GM18909 (cell line): Measurements from ENCODE around the gene HDAC9.

ENCODE experiments used
- ATAC-seq: cut with Tn5 transposase; IDR thresholded peaks from one replicate; pipeline ENCODE4 v1.9.1; 2021; ENCODE audit warnings: mild to moderate bottlenecking; ENCODE audit not compliant: unreplicated experiment, poor library complexity

The HDAC9 gene

DNA sequence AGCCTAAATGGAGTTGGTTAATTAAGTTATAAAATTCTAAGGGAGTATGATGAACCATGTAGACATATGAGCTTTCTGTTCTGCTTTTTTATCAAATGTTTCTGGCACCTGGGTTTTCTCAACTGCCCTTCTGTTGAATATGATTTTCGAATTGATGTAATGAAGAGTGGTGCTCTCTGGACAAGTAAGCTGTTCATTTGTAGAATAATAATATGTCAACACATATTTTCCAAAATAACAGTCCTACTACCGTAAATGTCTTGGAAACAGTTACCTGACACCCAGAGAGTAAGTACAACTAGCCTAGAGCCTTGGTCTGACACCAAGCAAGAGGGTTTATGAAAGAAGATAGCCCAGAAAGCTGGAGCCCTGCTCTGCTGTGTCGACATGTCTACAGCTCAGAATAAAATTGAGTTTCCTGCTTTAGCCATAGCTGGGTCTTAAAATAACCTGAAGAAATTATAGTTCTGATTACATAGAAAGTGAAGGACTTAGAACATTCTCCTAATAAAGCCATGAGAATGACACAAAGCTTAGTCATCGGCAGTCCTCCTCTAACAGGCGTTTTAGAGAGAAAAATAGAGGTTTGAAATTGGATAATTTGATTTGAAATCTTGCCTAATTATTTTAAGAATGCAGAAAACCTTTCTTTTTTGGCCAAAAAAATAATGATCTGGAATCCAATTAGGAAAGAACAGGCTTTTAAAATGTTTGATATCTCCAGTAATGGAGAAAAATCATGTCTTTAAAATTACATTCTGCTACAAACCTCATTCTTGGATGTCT is 25.1 kb downstream of the HDAC9 start:
- ATAC-seq, result peak; percentile 90

- no peak for ATAC-seq
These were observed 25.7 kb downstream of the HDAC9 start for GRCh38 chr7:18521236-18521589.

DNA sequence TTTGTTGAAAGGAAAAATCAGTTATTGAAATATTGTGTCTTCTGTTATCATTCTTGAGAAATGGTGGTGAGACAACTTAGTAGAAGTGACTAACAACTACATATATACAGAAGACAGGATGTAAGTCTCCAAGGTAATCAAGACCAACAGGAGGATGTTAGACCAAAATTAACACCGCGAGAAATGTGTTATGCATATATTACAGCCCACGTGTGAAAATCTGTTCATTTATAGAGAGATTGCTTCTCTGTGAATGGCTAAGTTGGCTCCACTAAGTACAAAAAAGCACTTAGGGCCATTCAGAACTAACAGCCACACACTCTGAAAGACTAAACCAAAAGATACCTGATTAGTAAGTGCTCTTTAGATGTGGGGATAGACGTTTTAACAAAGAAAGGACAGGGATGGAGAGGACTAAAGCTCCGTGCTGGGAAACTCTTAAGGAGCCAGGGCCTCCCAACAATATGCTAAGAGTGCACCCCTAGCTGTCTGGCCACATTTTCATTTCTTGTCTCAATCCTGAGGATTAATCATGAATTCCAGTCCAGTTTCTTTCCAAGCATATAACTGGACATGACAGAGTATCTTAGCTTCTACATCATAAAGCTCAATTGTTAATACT is 26.5 kb downstream of the HDAC9 start:
- peak; percentile 65 for ATAC-seq

DNA sequence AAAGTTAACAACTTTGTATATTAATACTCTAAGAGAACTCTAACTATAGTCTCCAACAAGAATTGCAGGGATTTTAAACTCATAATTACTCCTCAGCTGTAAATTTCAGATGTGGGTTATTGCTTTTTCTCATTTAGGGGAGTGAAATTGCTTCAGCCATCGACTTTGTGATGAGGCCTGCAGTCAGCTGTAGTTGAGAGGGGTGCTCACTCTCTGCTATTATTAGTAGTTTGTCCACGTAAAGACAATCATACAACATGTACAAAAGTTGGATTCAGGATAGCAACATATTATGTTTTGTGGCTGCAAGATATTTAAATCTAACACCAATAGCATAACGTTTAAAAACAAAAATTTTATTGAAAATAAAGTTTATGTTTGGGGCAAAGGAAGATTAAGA is 28.7 kb downstream of the HDAC9 start:
- ATAC-seq, result no peak

DNA sequence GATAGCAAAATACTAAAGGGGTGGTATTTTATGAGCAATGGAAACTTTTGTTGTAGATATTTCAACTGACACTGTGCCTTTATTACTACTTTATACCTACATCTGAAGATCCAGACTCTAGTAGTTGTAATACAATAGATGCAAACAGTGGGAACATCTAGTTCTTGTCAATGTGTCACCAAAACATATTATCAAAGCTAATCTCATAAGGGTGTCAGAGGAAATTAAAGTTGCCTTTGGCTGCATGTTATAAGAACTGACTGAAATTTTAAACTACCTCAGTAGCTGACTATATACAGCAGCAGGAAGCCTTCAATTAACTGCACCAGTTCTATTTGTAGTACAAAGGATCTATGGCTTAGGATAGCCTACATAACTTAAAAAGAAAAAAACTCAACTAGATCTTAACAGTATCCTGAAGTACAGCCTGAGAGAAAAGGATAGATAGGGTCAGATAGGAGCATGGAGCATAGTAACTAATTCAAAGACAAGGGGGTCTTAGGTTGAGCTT is 30.9 kb downstream of the HDAC9 start:
- ATAC-seq, result no peak

- ATAC-seq, result no peak
These were observed 33.7 kb downstream of the HDAC9 start for GRCh38 chr7:18529239-18529638.

- peak; percentile 84 for ATAC-seq
These were observed 35.0 kb downstream of the HDAC9 start for GRCh38 chr7:18530224-18531179.

DNA sequence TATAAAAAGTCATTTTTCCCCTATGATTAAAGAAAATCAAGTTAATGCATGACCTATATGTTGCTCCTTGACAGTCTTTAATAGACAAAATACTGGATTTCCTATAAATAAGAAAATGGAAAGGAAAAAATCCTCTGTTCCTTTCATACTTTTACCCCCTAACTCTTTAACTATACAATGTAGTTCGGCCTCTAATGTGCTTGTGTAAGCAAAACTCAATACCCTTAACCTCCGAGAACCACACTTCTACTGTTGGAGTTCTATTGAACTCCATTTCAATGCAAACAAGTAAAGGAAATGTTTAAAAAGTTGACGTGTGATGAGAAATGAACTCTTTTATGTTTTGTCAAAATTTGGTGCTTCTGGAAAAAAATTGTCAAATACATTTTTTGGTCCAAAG is 36.0 kb downstream of the HDAC9 start:
- ATAC-seq, result no peak

DNA sequence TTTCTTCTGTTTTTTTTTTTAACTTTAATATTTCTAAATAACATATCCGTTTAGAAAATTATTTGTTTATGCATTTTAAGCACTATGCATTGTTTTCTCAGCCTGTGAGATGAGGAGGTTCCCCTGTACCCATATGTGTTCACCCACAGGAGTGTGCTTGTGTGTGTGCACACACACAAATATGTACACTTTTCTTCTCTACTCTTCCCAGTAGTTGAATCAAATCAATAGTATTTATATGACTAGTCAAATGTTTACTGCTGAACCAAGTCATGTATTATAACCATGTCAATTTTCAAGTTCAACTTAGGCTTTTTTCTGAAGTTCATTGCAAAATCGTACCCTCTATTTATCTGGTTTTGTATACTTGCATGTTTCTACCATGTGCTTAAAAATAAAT is 37.3 kb downstream of the HDAC9 start:
- peak; percentile 32 for ATAC-seq

DNA sequence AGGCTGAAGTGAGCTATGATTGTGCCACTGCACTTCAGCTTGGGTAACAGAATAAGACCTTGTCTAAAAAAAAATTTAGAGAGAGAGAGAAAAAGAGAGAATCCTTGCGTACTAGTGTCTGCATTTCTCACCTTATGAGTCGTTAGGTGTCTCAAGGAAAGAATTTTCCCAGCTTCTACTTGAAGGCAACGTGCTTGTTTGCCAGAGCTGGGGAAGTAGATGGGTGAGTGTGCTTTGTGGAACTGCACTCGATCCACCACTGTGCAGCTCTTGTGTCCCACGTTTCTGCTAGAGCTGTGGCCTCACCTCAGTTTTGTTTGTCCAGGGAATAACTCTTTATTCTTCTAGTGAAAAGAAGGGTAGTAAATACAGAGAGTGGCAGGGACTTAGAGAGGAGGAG is 38.9 kb downstream of the HDAC9 start:
- ATAC-seq, result no peak

DNA sequence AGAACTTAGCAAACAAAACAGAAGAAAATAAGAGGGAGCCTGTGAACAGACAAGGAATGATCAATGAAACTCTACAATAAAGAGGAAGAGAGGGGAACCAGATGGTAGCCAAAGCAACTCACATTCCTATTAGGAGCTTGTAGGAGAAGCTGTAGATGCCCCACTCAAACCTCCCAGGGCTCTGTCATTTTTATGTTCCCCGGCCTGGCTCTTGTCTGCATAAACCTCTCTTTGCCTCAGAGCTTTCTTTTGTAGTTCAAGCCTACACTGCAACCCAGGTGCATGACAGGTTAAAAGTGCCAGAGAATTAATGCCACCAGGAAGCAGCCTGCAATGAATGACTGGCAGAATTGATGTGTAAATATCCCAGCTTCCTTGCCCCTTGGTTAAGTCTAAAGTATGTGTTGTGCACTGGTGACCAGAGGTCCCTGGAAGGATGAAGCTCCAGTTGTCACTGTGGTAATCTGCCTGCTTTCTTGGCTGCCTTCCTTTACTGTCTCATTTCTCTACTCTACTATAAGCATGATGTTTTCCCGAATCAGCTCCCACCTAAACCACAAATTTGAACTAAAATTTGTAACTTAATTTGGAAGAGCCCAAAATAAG is 40.4 kb downstream of the HDAC9 start:
- ATAC-seq, result no peak

GRCh38 chr7:18536486-18536885 is 40.9 kb downstream of the HDAC9 start:
- no peak for ATAC-seq

DNA sequence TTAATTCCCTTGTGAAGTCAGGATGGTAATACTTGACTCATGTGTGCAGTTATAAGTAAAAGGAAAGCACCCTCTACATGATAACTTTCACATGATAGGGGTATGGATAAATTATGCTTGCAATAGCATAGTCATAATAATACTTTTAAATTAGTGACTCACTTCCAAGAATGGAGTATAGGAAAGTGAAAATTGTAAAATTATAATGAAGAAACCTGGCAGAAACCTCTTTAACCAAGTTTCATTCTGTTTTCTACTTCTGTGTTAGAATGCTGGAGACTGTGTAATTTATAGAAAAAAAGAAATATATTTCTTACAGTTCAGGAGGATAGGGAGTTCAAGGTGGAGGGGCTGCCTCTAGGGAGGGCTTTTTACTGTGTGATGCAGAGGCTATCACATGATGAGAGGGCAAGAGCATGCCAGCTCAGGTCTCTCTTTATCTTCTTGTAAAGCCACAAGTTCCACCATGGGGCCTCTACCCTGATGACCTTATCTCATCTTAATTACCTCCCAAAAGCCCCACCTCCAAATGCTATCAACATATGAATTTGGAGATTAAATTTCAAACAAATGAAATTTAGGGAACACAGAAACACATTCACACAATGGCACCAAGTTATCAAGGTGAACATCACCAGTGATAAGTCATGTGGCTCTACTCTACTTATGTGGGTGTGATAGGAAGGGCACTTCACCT is 43.2 kb downstream of the HDAC9 start:
- peak; percentile 79 for ATAC-seq

- ATAC-seq, result no peak
These were observed 44.8 kb downstream of the HDAC9 start for GRCh38 chr7:18540396-18540795.

DNA sequence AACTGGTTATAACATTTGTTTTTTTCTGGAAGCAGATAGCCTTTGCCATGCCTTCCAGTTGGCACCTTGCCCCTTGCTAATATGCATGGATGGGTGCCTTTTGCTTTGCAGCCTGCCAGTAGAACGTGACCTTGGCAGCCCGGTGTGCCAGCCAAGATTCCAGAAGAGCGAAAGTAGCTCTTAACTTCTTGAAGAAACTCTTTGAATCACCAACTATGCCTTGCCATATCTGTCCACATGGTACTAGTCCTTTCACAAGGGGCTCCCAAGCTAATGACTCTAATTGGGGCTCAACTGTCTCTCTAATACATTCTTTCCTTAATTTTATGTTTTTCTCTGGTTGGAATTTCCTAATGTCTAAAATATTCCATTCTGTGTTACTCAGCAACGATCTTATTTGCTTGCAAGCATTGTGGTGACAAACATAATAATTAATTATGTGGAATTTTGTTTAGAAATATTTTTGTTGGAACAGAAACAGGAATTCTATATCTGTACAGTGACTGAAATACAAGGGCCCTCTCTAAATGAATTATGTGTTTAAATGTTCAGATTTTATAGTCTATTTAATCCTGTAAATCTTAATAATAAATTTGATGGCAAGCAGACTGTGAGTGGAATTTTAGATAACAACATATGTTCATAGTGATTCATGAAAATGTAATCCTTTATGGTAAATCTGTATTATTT is 45.8 kb downstream of the HDAC9 start:
- no peak for ATAC-seq

DNA sequence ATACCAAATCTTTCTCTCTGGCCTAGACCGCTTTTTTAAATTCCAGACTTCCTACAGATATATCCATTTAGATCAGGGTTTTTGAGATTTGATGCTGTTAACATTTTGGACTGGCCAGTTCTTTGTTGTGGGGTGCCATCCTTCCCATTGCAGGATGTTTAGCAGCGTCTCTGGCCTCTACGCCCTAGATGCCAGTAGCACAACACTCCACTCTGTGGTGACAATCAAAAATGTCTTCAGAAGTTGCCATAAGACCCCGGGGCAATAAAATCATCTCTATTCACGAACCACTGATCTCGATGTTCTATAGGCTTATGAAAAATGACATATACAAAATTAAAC is 46.3 kb downstream of the HDAC9 start:
- no peak for ATAC-seq

GRCh38 chr7:18546576-18546975 is 51.0 kb downstream of the HDAC9 start:
- ATAC-seq, result no peak

GRCh38 chr7:18547509-18548187 is 52.1 kb downstream of the HDAC9 start:
- ATAC-seq, result peak; percentile 91

DNA sequence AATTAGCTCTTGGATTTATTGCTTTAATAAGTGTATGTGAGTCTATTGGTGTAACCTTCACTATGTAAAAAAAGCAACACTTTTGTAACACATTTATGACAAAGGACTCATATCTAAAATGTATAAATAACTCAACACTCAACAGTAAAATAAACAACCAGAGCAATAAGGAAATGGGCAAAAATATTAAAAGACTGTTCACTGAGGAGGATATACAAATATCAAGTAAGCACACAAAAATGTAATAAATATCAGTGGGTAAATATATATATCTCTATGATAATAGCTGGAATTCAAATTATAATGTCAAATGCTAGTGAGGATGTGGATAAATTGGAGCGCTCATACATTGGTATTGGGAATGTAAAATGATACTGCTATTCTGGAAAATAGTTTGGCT is 53.0 kb downstream of the HDAC9 start:
- no peak for ATAC-seq
